Endothelial cell of coronary artery (primary cell): ENCODE results near the gene ZNF620. TPM values are rescaled to one million over a fixed set of nuclear protein-coding genes. Genes with fewer than 3 reads are reported as not detected.

ENCODE experiments used
- total RNA-seq: library from RNA; depleted of rRNA; stranded (reverse); fragments of >200 nt; gene quantifications from 2 replicates; pipeline ENCODE4 v1.2.3, GENCODE V29; 2014

Gene ZNF620
- 3.0 and 5.4 TPM in 2 replicates for total RNA-seq

GRCh38 chr3:40505599-40506462 lies at the start of gene ZNF620:
Gene ZNF620, plus strand, starts transcription at chr3:40506039. Its CDS starts 314 bp downstream, at chr3:40506353.

GRCh38 chr3:40456940-40457823 lies 48.7 kb upstream of the ZNF620 start, which contains the start of gene RPL14:
Gene RPL14, plus strand, starts transcription at chr3:40457339. Its CDS starts 133 bp downstream, at chr3:40457472.

GRCh38 chr3:40476478-40477470 lies 29.1 kb upstream of the ZNF620 start, which contains the start of gene ZNF619:
Gene ZNF619, plus strand, starts transcription at chr3:40477122. Its CDS starts 858 bp downstream, at chr3:40477980.

DNA sequence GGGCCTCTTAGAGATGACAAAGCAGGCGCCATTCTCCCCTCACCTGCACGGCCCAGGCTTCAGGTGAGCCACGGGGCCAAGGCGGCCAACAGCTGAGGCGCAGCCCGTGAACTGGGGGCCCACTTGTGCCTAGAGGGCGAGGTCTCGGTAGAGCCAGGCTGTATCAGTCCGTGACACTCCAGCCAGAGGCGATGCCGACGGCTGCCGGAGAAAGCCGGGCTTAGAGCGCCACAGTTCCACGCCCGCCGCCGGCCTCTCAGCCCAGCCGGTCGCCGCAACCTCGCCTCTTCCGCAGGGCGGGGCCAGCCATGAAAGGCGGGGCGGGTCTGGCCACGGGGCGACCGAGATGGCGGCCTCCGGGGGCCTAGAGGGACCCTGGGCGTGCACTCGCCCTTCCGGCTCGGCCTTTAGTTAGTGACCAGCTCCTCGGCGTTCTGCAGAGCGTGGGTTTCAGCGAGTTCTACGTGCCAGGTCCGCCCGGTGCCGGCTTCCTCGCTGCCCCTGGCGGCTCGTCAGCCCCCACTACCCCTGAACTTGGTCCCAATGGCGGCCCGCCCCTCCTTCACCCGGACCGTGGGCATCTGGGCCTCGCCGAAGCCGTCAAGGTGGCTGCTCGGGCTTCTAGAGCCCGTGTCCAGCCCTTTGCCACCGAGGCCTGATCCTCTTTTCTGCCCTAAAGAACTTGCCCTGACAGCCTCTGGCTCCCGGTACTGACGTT lies 18.9 kb downstream of the ZNF620 start, which contains the start of gene ZNF621:
ZNF621 (plus strand) TSS at position 393 of the 718 bp plus-strand sequence. CDS start 881 bp downstream, outside the sequence.

Other genes with a start within 250 kb of the ZNF620 start
- gene EIF1B, start 196.3 kb upstream of the ZNF620 start, total RNA-seq: 15.2 TPM in 2 replicates
- gene ENTPD3, start 118.9 kb upstream of the ZNF620 start, total RNA-seq: not detected in 2 replicates
- 663 and 737 TPM in 2 replicates for gene RPL14, start 48.7 kb upstream of the ZNF620 start, total RNA-seq
- gene ZNF619, start 28.9 kb upstream of the ZNF620 start, total RNA-seq: 5.4 and 5.6 TPM in 2 replicates
- gene ZNF621, start 18.9 kb downstream of the ZNF620 start, total RNA-seq: 7.0 and 11.3 TPM in 2 replicates